Mammary epithelial cell (primary cell): Measurements from ENCODE around the gene HIP1.

Experiments used
- EZH2 ChIP-seq: IDR thresholded peaks from 2 replicates; pipeline ENCODE4 v1.6.1; 2012; ENCODE audit warnings: low read length, inconsistent platforms, borderline replicate concordance
- TF ChIP-seq, protein P1 (sequence below), 2 donors: IDR thresholded peaks in 1 of 2; conservative IDR thresholded peaks in 1 of 2; 2 replicates each; pipeline ENCODE4 v1.5.1; 2011 to 2012; ENCODE audit warnings: inconsistent platforms in 2 of 2, low read length in 2 of 2, mild to moderate bottlenecking in 2 of 2, control low read depth in 1 of 2, low read depth in 1 of 2; ENCODE audit not compliant: insufficient read depth in 1 of 2; ENCODE audit errors: extremely low read depth in 1 of 2

DNA sequence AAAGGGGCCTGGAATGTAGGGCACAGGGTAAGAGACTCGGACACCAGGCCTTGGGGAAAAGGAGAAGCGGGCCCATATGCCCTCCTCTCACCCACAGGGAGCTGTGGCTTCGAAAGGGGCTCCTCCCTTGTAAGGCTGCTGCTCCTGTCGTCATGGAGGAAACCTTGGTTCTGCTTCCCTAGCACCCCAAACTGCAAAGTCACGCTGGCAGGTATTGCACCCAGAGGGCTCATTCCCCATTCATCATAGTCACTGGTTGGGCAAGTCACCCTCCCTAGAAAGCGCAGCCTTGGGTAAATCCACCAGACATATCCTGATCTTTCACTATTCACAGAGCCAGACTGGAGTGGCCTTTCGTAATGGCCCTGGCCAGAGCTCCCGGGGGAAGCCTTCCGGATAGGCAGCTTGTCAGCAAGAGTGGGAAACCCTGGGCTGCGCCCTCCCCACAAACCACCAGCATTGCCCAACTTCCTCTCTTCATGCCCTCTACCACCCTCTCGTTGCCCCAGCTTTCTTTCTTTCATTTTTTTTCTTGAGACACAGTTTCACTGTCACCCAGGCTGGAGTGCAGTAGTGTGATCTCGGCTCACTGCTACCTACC is 121.0 kb downstream of the HIP1 start:
- TF ChIP-seq, protein P1, sequence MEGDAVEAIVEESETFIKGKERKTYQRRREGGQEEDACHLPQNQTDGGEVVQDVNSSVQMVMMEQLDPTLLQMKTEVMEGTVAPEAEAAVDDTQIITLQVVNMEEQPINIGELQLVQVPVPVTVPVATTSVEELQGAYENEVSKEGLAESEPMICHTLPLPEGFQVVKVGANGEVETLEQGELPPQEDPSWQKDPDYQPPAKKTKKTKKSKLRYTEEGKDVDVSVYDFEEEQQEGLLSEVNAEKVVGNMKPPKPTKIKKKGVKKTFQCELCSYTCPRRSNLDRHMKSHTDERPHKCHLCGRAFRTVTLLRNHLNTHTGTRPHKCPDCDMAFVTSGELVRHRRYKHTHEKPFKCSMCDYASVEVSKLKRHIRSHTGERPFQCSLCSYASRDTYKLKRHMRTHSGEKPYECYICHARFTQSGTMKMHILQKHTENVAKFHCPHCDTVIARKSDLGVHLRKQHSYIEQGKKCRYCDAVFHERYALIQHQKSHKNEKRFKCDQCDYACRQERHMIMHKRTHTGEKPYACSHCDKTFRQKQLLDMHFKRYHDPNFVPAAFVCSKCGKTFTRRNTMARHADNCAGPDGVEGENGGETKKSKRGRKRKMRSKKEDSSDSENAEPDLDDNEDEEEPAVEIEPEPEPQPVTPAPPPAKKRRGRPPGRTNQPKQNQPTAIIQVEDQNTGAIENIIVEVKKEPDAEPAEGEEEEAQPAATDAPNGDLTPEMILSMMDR (conservative IDR thresholded peaks at IDR 0.05 in 1 of 2, IDR thresholded peaks at IDR 0.05 in 1 of 2; ENCODE audit: extremely low read depth in 1 of 2, insufficient read depth in 1 of 2, low read depth in 1 of 2, low read length in 2 of 2): no peak
- TF ChIP-seq EZH2: no peak
